HG03457 (cell line): ENCODE data around the gene NOXA1.

Experiments used
- ATAC-seq: cut with Tn5 transposase; IDR thresholded peaks from one replicate; pipeline ENCODE4 v1.9.1; 2021; ENCODE audit warnings: moderate number of reproducible peaks; ENCODE audit not compliant: unreplicated experiment

The NOXA1 gene

DNA sequence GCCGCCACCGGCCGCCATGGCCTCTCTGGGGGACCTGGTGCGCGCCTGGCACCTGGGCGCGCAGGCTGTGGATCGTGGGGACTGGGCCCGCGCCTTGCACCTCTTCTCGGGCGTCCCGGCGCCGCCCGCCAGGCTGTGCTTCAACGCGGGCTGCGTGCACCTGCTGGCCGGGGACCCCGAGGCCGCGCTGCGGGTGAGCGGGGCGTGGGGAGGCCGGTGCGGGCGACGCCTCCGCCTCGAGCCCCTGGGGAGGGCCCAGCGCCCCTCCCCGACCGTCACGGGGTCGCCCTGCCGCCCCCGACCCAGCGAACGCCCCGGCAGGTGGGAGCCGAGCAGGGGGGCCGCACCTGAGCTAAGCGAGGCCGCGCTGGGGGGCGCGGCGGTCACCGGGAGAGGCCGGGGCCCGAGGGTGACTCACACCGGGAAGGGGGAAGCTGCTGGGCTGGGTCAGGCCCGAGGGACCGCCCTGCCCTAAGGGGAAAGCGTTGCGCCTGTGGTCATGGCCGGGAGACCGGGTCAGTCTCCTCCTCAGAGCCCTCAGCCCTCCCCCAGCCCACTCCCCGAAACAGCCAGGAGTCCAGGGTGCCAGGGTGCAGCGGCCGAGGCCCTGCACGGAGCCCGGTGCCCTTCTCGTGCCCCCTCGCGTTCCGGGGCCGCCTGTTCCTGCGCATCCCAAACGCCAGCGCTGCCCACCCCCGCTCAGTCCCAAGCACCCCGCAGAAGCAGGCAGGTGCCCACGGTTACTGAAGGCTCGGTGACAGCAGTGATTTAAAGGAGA lies 510 bp downstream of the NOXA1 start:
- ATAC-seq = peak; percentile 5

DNA sequence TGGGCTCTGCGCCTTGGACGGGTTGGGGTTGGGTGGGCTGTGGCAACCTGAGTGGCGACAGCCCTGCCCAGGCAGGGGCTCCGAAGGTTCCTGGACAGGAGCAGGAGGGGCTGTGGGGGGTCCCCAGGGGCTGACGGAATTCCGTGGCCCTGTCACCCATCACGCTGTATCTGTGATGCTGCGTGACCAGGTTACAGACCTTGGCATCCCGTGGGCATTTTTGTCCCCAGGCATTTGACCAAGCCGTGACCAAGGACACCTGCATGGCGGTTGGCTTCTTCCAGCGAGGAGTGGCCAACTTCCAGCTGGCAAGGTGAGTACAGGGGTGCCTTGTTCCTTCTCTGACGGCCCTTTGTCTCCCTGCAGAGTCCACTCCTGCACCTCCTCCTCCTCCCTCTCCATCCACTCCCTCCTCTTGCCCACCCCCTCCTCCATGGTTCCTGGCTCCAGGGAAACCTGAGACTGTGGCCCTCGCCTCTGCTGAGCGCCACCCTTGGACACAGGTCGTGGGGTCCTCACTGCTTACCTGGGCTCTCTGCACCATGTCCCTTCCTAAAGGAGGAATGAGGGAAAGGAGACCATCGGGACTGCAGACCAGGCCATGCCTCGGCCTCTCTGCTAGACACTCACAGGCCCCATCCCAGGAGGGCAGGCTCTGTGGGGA lies 3.0 kb downstream of the NOXA1 start:
- ATAC-seq = no peak

DNA sequence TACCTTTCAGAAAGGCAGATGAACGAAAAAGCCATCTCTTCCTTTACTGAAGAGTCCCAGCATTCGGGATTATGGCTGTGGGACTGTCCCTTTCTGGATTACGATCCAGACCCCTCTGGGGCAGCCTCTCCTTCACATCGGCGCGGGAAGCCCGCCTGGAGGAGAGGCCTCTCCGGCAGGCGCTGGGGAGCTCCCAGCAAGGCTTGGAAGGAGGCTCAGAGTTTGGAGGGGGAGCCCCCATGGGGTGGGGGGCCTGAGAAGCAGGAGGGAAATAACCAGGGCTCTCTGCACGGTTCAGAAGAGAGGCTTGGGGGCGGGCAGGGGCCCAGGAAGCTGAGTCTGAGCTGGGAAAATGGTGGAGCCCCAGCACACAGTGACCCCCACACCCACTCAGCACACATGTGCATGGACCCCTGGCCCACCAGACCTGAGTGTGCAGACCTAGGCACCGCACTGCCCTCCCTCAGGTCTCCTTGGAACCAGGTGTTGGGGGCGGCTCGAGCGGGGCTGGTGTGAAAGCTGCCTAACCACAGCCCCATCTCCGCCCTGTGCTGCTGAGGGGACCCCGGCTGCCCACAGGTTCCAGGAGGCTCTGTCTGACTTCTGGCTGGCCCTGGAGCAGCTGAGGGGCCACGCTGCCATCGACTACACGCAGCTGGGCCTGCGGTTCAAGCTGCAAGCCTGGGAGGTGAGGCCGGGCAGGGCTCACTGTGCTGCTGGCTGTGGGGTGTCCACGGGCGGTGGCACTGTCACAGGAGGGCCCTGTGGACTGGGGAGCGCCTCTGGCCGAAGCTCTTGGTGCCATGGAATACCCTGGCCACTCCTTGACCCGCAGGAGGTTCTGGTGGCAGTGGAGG lies 4.5 kb downstream of the NOXA1 start:
- no peak for ATAC-seq

DNA sequence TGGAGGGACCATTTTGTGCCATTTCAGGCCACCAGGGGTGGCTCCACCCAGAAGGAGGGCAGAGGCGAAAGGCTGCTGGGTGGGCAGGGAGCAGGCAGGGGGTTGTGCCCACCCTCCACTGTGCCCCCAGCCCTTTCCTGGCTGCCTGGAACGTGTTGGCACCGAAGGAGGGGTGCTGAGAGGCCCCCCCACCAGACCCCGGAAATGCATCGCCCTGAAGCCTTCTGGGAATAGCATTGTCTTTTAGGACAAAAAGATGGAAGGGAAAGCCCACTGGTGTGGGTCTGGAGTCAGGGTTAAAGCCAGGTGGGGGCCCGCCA lies 5.1 kb downstream of the NOXA1 start:
- ATAC-seq = no peak

DNA sequence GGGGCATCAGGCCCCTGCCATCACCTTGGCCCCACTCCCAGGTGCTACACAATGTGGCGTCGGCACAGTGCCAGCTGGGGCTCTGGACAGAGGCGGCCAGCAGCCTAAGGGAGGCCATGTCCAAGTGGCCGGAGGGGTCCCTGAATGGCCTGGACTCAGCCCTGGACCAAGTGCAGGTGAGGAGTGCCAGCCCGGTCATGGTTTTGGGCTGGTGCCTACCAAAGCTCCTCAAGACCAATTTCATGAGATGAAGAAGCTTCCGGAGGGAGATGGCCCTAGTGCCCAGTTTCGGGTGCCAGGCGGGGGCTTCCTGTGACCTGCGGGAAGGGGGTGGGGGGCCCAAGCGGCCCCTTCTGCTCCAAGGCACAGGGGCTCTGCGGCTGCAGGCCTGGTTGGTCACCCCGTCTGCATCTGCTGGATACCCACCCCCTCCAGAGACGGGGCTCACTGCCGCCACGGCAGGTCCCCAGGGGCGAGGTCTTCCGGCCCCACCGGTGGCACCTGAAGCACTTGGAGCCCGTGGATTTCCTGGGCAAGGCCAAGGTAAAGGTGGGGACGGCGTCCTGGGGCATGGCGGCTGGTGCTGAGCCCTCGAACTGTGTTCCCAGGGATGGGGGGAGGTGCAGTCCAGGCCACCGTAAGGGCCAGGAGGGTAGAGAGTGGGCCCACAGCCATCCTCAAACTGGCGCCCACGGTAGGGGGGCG lies 5.8 kb downstream of the NOXA1 start:
- ATAC-seq = no peak

DNA sequence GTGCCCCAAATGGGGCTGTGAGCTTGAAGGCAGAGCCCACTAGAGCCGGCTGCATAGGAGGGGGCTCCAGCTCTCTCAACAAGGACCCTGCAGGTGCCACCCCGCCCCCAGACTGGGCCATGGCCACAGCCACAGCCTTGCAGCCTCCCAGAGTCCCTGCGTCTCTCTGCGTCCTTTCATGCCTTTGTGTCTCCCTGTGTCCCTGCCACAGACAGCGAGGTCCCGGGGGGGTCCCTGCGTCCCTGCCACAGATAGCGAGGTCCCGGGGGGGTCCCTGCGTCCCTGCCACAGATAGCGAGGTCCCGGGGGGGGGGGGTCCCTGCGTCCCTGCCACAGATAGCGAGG lies 6.3 kb downstream of the NOXA1 start:
- ATAC-seq = no peak

DNA sequence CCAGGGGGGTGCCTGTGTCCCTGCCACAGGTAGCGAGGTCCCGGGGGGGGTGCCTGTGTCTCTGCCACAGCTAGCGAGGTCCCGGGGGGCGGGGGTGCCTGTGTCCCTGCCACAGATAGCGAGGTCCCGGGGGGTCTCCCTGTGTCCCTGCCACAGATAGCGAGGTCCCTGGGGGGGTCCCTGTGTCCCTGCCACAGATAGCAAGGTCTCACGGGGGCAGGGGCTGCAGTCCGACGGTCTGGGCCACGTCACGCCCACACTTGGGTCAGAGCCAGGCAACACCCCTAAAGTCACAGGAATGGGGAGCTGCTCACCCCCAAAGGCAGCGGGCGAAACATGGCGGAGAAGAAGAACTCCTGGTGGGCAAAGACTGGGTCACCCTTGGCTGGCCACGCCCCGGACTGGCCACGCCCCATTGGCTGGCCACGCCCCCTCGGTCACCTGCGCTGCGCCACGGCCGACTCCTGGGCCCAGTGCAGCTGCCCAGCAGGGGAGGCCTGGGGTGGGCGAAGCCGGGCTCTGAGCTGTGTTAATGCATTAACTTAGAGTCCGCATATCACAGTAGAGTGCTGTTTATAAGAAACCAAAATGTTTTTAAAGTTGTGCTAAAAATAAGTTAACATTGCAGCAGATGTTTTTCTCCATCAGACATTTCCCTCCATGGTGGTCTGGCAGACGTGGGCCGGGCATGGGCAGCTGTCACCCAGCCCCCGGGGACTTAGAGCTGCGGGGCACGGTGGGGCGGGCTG lies 7.0 kb downstream of the NOXA1 start:
- no peak for ATAC-seq

DNA sequence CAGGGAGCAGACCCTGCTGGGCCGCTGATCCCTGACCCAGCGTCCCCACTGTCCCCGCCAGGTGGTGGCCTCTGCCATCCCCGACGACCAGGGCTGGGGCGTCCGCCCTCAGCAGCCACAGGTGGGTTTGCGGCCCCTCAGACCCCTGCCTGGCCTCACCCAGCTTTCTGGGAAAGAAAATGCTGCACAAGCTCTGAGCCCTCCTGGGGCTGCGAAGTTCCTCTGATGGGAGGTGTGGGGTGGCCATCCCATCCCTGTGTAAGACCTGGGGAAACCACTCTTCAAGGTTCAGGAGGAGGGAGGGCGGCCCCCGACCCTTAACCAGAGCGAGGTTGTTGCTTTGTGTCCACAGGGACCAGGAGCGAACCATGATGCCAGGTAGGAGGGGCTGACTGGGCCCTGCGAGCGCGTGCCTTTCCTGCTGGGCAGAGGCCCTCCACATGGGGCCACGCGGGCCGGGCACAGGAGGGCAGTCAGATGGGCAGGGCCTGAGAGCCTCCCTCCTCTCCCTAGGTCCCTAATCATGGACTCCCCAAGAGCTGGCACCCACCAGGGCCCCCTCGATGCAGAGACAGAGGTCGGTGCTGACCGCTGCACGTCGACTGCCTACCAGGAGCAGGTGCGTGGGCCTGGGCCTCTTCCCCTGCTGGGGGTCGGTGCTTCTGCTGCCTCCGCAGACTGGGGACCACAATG lies 7.7 kb downstream of the NOXA1 start:
- no peak for ATAC-seq

DNA sequence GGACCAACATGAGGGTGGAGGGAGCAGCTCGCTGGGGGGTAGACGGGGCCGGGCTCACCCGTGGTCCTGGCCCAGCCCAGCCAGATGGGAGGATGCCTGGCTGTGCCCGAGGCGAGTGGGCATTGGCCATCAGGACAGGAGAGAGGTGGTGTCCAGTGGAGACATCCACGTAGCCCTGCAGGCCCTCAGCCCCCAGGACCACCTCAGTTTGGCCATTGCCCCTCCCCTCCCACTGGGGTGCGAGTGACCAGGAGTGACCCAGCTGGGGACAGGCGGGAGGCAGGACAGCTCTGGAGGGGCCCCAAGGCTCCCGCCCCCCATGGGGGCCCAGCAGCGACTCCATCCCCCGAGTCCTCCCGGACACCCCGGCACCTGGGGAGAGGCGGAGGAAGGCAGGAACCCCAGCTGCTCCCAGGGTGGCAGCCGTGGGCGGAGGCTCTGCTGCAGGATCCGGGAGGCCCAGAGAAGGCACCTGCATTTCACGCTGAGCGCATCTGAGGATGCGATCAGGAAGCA lies 8.3 kb downstream of the NOXA1 start:
- no peak for ATAC-seq

DNA sequence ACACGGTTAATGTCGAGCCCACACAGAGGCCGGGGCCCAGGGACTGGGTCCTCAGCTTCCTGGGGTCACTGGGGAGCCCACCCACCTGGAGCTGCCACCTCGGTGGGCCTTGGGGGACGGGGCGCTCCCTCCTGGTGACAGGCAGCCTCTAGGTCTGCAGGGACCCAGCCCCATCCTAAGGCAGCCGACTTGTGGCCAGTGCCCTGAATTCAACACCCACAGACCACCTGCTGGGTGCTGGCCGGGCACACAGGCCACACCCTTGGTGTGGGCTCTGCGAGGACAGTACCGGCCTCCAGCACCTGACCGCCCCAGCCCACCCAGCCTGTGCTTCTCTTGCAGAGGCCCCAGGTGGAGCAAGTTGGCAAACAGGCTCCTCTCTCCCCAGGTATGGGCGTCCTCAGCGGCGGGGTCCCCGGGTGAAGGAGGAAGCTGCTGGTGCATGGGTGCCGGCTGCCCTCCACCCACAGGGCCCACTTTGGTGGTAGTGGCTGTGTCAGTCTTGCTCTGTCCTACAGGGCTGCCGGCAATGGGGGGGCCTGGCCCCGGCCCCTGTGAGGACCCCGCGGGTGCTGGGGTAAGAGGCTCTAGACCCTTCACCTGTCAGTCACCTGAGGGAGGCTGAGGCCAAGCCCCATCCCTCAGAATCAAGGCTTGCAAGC lies 9.6 kb downstream of the NOXA1 start:
- no peak for ATAC-seq

DNA sequence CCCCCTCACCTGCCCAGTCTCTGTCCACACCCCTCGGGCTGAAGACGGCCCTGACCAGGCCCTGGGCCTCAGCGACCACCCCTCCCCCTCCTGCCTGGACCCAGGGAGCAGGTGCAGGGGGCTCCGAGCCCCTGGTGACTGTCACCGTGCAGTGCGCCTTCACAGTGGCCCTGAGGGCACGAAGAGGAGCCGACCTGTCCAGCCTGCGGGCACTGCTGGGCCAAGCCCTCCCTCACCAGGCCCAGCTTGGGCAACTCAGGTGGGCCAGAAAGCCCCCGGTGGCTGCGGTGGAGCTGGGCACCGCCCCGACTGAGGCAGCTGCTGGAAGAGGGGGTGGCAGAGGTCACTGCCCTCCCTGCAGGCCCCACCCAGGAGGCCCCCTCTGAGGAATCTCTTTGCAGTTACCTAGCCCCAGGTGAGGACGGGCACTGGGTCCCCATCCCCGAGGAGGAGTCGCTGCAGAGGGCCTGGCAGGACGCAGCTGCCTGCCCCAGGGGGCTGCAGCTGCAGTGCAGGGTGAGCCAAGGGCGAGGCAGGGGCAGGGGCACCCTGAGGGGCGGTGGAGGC lies 10.2 kb downstream of the NOXA1 start:
- ATAC-seq = no peak

DNA sequence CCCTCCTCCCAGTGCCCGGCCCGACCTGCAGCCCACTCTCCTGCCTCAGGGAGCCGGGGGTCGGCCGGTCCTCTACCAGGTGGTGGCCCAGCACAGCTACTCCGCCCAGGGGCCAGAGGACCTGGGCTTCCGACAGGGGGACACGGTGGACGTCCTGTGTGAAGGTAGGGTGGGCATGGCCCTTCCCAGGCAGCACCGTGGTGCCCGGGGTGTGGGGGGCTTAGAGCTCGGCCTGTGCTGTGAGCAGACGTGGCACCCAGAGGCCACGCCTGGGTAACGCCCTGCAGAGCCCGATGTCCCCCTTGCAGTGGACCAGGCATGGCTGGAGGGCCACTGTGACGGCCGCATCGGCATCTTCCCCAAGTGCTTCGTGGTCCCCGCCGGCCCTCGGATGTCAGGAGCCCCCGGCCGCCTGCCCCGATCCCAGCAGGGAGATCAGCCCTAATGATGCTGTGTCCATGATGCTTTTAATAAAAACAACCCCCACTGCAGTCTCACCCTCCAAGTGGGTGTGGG lies 10.8 kb downstream of the NOXA1 start:
- no peak for ATAC-seq

DNA sequence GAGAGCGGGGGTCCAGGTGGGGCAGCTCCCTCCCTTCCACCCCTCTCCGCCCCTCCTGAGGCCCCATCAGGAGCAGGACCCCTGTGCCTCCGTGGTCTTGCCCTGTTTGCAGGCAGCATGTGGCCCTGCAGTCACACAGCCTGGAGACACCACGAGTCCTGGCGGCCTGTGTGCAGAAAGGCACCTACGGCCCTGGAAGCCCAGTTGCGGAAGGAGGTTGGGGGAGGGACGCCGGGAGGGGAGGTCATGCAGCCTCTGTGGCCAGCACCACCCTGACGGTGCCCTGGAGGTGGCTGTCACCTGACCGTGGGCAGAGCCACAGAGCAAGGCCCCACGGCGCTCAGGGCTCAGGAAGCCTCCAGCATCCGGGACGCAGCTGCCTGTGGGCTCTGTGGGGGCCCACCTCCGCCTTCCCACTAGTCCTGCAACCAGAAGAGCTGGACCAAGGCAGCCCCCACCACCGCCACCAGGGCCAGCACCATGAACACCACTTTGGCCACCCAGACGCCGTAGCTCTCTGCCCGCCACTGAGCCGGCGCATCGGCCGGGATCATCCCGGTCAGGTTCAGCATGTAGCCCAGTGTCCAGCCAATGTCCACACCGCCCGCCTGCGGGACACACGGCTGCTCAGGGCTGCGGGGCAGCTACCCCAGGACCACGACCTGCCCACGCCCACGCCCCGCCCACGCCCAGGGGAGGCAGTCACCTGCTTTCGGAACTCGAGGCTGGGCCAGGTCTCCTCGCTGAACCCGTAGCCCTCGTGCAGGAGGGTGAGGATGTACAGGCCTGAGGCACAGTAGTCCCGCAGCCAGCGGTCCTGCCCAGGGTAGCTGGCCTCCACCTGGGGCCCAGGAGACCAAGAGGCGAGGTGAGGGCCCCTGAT lies 11.5 kb downstream of the NOXA1 start:
- ATAC-seq = no peak

DNA sequence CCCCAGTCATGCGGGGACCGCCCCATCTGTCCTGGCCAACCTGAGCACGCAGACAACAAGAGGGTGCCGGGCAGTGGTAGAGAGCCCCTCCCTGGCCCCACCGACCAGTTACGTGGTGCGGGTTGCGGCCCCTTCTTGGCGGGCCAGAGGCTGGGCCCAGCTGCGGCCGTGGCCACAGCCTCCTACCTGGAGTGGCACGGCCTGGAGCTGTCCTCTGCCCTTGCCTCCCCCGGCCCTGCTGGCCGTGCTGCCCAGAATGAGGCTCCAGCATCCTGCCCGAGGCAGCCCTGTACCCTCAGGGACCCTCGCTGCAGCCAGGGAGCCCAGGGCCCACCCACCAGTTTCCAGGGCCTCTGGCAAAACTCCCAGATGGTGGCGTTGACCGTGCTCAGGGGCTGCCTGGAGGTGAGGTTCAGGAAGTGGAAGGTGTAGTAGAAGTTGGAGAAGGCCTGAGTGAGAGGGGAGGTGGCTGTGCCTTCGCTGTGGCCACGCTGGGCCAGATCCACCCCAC lies 12.2 kb downstream of the NOXA1 start:
- no peak for ATAC-seq

DNA sequence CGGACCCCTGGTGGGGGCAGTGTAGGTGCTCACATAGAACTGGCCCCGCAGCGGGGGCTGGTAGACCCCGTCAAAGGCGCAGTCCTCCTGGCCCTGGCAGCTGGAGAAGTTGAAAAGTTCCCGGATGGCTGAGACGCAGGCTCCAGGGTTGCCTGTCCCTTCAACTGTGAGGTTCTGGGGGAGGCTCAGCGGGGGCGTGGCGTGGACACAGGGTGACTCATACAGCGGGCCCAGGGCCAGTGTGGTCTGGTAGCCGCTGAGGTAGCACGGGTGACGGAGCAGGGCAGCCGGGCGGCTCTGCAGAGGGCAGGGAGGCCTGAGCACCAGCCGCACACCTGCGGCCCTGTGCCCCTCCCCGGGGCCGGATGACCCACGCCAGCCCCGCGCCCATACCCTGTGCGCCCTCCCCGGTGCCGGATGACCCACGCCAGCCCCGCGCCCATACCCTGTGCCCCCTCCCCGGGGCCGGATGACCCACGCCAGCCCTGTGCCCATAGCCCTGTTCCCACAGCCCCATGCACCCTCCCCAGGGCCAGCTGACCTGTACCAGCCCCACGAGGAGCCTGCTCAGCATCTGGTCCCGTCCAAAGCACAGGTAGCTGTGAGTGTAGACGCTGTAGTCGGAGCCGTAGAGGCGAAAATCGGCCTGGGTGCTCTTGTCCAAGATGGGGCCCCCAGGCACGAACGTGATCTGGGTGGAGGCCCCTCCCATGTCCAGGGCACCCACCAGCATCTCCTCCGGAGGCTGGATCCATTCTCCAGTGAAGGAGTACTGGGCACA lies 13.0 kb downstream of the NOXA1 start:
- no peak for ATAC-seq

DNA sequence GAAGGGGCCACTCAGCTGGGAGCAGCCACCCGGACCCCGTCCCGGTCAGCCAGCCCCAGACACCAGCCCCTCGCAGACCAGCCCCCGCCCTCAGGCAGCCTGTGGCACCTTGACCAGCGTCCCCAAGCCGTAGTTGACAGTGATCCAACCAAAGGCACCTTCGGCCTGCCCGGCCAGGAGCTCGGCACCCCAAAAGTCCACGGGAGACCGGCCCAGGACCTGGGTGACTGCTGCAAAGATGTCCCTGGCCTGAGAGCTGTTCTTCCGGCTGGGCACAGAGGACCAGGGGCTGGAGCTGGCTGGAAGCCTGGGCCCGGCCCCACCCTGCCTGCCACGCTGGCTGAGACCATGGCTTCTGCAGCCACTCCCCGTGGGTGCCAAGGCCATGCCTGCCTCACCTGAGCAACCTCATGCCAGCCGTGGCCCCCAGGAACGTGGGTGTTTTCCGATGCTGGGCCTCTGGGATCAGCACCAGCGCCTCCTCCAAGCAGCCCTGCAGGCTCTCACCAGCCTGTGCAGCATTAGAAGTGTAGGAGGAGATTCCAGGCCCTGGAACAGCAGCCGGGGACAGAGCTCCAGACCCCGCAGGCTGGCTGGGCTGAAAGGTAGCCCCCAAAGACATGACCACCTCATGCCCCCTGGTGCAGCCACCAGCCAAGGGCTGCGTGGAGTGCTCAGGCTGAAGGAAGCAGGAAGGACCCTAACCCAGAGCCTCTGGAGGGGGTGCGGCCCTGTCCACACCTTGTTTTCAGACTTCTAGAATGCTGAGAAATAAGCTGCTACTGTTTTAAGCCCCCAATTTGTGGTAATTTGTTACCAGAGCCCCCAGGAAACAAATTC lies 13.8 kb downstream of the NOXA1 start:
- no peak for ATAC-seq
